GM19035 (cell line): ENCODE measurements around the gene TTLL9.

Experiments
- ATAC-seq: cut with Tn5 transposase; IDR thresholded peaks from one replicate; pipeline ENCODE4 v1.9.1; 2021; ENCODE audit not compliant: unreplicated experiment

TTLL9 gene

GRCh38 chr20:31877684-31878083 is 7.2 kb downstream of the TTLL9 start:
- no peak for ATAC-seq

DNA sequence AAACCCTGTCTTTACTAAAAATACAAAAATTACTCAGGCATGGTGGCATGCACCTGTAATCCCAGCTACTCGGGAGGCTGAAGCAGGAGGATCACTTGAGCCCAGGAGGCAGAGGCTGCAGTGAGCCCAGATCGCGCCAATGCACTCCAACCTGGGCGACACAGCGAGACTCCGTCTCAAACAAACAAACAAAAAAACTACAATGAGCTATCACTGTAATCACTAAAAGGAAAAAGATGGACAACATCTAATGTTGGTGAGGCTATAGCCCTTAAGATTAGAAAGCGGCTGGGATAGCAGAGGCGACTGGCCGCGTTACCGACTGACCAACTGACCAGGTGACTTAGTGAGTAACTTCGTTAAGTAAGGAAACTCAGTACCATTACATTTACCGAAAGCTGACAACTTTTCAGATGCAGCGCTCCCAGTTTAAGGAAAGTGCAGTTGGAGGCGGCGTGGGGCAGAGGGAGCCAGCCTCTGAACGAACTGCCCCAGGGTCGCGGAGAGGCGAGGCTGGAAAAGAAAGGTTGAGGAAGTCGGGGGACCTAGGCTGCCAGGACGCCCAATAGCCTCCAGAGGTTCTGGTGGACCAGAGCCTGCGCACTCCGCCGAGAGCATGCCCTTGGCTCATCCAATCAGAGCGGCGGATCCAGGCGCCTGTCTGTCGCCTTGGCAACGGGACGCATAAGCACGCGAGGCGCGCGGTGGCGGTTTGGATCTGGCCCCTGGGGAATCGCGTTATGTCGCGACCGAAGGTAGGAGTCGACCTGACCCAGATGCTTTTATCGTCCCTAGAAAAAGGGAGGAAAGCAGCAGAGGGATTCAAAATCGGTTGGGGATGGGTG is 8.9 kb downstream of the TTLL9 start:
- peak; percentile 92 for ATAC-seq

DNA sequence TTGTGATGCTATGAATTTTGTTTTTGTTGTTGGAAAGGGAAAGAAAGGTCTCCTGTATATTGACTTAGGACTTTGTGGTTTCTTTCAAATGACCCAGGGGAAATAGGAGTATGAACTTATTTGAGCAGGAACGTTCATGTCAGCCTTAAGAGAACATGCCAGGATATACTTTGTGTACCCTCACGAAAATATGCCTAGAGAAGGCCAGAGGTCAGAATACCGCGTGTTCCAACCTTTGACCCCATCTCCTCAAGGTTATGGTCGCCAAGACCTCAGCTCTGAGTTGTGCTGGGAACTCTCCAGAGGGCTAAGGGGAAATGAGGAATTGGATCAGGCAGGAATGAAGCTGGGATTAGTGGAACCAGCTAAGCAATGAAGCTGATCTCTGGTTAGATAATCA is 11.5 kb downstream of the TTLL9 start:
- no peak for ATAC-seq

GRCh38 chr20:31883829-31884228 is 13.4 kb downstream of the TTLL9 start:
- no peak for ATAC-seq

- no peak for ATAC-seq
These were observed 20.2 kb downstream of the TTLL9 start for GRCh38 chr20:31890646-31891045.

GRCh38 chr20:31894980-31895675 is 24.7 kb downstream of the TTLL9 start:
- ATAC-seq, result peak; percentile 97

- no peak for ATAC-seq
These were observed 25.6 kb downstream of the TTLL9 start for GRCh38 chr20:31896049-31896448.

DNA sequence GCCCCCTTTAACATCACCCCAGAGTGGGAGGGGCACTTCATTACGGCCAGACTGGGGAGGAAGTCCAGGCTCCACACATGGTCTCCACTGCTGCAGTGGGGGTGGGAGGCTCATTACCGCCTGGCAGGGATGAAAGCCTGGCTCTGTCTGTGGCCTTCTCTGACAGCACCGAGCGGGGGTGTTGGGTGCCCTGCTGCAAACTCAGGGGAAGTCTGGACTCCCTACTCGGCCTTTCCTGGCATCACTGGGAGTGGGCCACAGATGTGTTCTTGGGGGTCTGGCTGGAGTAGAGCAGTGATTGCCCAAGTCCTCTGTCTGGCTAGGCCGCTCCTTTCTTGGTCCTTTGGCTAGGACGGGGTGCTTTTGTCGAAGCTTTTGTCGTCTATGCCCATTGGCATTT is 27.1 kb downstream of the TTLL9 start:
- no peak for ATAC-seq

- no peak for ATAC-seq
These were observed 31.2 kb downstream of the TTLL9 start for GRCh38 chr20:31901615-31902014.

DNA sequence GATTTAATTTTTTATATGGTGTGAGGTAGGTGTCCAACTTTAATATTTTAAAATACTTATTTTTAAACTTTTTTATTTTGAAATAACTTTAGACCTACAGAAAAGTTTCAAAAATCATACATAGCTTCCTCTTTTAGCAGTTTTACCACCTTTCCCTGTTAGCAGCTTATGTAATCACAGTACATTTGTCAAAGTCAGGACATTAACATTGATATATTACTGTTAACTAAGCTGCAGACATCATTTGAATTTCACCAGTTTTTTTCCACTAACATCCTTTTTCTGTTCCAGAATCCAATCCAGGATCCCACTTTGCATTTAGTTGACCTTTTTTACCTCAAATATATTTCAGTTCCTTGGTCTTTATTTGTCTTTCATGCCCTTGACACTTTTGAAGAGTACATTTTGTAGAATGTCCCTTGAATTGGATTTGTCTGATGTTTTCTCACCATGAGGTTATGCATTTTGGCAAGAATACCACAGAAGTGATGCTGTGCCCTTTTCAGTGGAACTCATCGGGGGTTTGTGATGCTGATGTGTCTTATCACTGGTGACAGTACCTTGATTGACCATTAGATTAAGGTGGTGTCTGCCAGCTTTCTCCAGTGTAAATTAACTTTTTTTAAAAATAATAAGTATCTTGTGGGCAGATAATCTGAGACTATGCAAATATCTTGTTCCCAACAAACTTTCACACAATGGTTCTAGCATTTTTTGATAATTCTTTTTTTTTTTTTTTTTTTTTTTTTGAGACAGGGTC is 33.4 kb downstream of the TTLL9 start:
- no peak for ATAC-seq

DNA sequence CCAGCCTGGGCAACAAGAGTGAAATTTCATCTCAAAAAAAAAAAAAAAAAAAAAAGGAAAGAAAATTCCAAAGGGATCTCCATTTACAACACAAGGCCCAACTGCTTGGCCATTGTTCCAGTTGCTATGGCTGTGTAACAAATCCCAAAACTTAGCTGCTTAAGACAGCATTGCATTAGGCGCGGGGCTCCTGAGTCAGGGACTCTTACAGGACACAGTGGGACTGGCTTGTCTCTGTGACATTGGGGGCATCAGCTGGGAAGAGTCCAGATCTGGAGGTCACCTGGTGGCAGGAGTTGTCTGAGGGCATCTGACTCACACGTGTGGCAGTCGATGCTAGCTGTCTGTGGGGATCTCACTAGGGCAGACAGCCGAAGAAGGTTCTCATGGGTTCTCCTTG is 35.6 kb downstream of the TTLL9 start:
- ATAC-seq, result no peak

GRCh38 chr20:31907046-31907445 is 36.6 kb downstream of the TTLL9 start:
- no peak for ATAC-seq

DNA sequence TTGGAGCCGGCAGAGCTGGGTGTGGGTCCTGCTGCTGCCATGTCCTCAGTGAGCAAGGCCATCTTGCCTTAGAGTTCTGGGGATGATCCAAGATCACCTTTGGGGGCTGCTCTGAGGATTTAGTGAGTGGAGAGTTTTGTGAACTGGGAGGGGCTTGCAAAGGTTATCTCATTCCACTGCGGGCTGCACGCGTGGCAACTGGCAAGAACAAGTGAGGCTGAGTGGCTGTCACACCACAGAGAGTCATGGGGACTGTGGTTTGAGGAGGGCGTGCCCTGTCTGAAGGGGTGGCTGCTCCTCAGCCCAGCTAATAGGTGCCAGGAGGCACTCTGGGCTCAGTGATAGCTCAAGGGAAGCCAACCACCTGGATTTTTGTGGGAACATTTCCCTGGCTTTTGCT is 37.6 kb downstream of the TTLL9 start:
- ATAC-seq, result no peak

- no peak for ATAC-seq
These were observed 38.0 kb downstream of the TTLL9 start for GRCh38 chr20:31908424-31908823.

- no peak for ATAC-seq
These were observed 39.0 kb downstream of the TTLL9 start for GRCh38 chr20:31909253-31910070.

DNA sequence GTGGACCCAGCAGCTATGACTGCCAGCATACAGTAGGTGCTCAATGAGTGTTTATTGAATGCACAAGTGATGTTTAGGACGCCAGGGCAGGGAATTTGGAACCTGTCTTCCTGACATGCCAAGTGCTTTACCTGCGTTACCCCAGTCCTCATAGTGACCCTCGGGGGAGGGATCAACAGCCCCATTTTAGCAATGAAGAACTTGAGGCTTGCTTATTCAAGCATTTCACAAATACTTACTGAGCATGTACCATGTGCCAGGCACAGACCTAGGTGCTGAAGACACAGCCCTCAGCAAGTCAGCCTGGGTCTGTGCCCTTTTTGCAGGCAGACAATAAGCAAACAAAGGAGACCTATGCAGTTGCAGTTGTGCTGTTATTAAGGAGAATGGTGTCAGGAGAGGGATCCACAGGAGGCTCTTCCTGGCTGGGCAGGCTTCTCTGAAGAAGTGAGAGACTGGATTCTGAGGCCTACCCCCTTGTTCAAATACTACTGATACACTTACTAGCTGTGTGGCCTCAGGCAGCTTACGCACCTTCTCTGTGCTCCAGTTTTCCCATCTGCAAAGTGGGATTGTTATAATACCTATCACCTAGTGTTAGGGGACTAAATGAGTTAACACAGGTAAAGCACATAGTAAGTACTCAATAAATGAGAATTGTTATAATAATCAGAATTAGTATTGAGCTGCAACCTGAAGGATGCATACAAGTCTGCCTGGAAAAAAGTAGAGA is 39.8 kb downstream of the TTLL9 start:
- no peak for ATAC-seq

GRCh38 chr20:31913431-31914157 is 43.2 kb downstream of the TTLL9 start:
- ATAC-seq, result no peak

DNA sequence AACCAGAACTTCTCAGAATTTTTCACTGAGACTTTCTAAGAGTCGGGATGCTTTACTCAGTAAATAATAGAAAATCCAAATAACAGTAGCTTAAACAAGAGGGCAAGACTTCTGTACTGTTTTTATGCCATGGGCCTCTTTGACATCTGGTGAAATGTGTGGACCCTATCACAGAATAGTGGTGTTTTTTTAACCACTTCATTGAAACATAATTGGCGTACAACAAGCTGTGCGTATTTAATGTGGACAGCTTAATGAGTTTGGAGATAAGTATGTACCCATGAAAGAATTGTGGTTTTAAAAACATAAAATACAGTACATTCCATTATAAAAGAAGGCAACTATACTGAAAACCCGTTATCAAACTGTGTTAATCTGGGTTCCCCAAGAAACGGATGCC is 43.7 kb downstream of the TTLL9 start:
- no peak for ATAC-seq

- ATAC-seq, result no peak
These were observed 45.3 kb downstream of the TTLL9 start for GRCh38 chr20:31915491-31916280.
